Measurements from ENCODE around the gene LRP1B.

Gene LRP1B

DNA sequence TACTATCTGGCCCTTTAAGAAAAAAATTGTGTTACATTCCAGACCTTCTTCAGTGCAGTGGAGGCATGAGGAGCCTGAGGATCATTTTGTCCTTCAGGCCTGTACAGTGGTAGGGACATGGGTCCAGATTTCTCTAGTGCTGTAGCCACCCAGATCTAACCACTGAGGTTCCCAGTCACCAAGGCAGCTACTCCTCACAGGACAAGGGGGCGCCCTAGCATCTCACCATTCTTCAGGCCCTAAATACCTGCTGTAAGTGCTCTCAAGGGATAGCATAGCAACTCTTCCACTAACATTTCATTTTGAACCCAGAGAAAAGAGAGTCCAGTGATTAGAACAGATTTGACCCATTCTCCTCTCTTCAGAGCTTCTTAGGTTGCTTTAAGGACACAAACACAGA is 1533.0 kb downstream of the LRP1B start:
- TF ChIP-seq RAD21 (IDR thresholded peaks at IDR 0.05; ENCODE audit: low read depth) (no peak; the same call in 1 of the 2 replicates), YY1 (IDR thresholded peaks at IDR 0.05; ENCODE audit: low read depth) (no peak), TCF12 (IDR thresholded peaks at IDR 0.05; ENCODE audit: low read depth) (no peak), TAF1 (IDR thresholded peaks at IDR 0.05; ENCODE audit: low read depth) (no peak), FOXM1 (IDR thresholded peaks at IDR 0.05; ENCODE audit: borderline replicate concordance, low read depth) (no peak)

DNA sequence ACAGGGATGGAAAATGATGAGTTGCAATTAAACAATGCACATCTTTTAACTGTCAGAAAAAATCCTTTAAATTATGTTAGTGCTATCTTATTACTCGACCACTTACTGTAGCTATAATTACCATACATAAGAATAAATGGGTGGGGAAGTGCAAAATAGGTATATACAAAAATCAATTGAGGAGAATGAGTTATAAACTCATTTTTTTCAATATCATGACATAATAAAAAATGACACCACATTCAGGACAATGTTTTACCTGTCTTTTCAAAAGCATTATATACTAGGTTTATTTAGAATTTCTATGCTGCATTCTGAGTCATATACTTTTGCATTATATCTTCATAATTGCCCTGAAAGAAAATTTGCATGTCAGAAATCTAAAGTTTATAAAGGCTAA is 1533.6 kb downstream of the LRP1B start:
- TF ChIP-seq, protein P1, sequence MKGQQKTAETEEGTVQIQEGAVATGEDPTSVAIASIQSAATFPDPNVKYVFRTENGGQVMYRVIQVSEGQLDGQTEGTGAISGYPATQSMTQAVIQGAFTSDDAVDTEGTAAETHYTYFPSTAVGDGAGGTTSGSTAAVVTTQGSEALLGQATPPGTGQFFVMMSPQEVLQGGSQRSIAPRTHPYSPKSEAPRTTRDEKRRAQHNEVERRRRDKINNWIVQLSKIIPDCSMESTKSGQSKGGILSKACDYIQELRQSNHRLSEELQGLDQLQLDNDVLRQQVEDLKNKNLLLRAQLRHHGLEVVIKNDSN (IDR thresholded peaks at IDR 0.05): no peak
- TF ChIP-seq, protein P2, sequence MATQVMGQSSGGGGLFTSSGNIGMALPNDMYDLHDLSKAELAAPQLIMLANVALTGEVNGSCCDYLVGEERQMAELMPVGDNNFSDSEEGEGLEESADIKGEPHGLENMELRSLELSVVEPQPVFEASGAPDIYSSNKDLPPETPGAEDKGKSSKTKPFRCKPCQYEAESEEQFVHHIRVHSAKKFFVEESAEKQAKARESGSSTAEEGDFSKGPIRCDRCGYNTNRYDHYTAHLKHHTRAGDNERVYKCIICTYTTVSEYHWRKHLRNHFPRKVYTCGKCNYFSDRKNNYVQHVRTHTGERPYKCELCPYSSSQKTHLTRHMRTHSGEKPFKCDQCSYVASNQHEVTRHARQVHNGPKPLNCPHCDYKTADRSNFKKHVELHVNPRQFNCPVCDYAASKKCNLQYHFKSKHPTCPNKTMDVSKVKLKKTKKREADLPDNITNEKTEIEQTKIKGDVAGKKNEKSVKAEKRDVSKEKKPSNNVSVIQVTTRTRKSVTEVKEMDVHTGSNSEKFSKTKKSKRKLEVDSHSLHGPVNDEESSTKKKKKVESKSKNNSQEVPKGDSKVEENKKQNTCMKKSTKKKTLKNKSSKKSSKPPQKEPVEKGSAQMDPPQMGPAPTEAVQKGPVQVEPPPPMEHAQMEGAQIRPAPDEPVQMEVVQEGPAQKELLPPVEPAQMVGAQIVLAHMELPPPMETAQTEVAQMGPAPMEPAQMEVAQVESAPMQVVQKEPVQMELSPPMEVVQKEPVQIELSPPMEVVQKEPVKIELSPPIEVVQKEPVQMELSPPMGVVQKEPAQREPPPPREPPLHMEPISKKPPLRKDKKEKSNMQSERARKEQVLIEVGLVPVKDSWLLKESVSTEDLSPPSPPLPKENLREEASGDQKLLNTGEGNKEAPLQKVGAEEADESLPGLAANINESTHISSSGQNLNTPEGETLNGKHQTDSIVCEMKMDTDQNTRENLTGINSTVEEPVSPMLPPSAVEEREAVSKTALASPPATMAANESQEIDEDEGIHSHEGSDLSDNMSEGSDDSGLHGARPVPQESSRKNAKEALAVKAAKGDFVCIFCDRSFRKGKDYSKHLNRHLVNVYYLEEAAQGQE (IDR thresholded peaks at IDR 0.05; ENCODE audit: low read depth): no peak

DNA sequence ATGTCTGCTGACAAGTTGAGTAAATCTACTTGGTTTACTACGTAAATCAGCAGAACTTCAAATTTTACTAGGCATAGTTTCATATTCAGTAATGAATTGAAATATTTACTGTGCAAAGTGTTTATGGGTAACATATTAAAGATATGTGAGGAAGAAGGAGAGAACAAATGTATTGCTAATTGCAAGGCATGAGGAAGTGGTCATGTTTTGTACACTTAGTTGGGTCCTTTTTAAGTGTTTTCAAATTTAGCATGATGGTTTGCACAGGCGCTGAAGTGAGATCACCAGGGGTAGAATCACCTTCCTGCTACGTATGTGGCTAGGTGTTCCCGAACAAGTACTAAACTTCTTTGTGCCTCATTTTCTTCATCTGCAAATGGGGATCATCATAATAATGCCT is 1534.4 kb downstream of the LRP1B start:
- TF ChIP-seq CREB1 (IDR thresholded peaks at IDR 0.05; ENCODE audit: low read depth) (no peak), TEAD4 (IDR thresholded peaks at IDR 0.05) (no peak), CEBPB (IDR thresholded peaks at IDR 0.05) (no peak)
- TF ChIP-seq, protein P1 (IDR thresholded peaks at IDR 0.05): no peak

- TF ChIP-seq EP300 (IDR thresholded peaks at IDR 0.05; ENCODE audit: borderline replicate concordance) (no peak), NFIC (IDR thresholded peaks at IDR 0.05) (no peak), MAX (IDR thresholded peaks at IDR 0.05) (no peak), CREB1 (IDR thresholded peaks at IDR 0.05; ENCODE audit: low read depth) (no peak), YY1 (IDR thresholded peaks at IDR 0.05; ENCODE audit: low read depth) (no peak), TEAD4 (IDR thresholded peaks at IDR 0.05) (no peak), EGR1 (IDR thresholded peaks at IDR 0.05) (no peak), TCF12 (IDR thresholded peaks at IDR 0.05; ENCODE audit: low read depth) (no peak), TAF1 (IDR thresholded peaks at IDR 0.05; ENCODE audit: low read depth) (no peak), RAD21 (IDR thresholded peaks at IDR 0.05; ENCODE audit: low read depth) (no peak), CEBPB (IDR thresholded peaks at IDR 0.05) (no peak), ZBTB7A (IDR thresholded peaks at IDR 0.05; ENCODE audit: low read depth) (no peak), FOXM1 (IDR thresholded peaks at IDR 0.05; ENCODE audit: borderline replicate concordance, low read depth) (no peak)
- TF ChIP-seq, protein P1 (IDR thresholded peaks at IDR 0.05): no peak
- TF ChIP-seq, protein P2 (IDR thresholded peaks at IDR 0.05; ENCODE audit: low read depth): no peak
These were observed 1535.7 kb downstream of the LRP1B start for GRCh38 chr2:140595107-140595506.

DNA sequence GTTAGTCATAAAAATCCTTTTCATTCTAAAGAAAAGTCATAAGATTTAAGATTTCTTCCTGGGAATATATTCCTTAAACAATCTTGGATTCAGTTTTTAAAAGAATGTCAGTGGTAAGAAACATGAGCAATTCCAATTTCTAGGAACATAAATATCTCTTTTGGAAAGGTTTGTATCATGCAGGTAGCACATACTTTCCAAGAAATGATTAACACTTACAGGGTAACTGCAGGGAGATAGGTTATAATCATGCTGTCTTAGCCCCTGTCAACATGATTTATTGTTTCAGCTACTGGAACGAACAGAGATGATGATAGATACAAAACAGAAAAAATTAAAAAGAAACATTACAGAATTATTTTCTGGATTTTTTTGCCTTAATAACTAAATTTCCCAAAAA is 1537.7 kb downstream of the LRP1B start:
- TF ChIP-seq NFIC (IDR thresholded peaks at IDR 0.05): no peak
- TF ChIP-seq ZBTB7A (IDR thresholded peaks at IDR 0.05; ENCODE audit: low read depth): no peak
- TF ChIP-seq YY1 (IDR thresholded peaks at IDR 0.05; ENCODE audit: low read depth): no peak

DNA sequence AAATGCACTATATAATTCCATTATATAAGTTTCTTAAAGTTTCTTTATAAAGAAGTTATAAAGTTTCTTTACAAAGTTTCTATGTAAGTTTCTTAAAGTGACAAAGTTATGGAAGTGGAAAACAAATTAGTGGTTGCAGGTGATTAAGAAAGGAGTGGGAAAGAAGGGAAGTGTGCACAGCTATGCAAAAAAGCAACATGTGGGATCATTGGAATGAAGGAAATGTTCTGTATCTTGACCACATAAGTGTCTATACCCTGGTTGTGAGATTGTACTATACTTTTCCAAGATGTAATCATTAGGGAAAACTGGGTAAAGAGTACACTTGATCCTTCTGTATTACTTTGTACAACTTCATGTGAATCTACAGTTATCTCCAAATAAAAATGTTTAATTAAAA is 1541.1 kb downstream of the LRP1B start:
- TF ChIP-seq, protein P2 (IDR thresholded peaks at IDR 0.05; ENCODE audit: low read depth): no peak
- no peak for TF ChIP-seq TAF1 (IDR thresholded peaks at IDR 0.05; ENCODE audit: low read depth)
- TF ChIP-seq EP300 (IDR thresholded peaks at IDR 0.05; ENCODE audit: borderline replicate concordance): no peak
- no peak for TF ChIP-seq TEAD4 (IDR thresholded peaks at IDR 0.05)
- TF ChIP-seq CREB1 (IDR thresholded peaks at IDR 0.05; ENCODE audit: low read depth): no peak
- no peak for TF ChIP-seq FOXM1 (IDR thresholded peaks at IDR 0.05; ENCODE audit: borderline replicate concordance, low read depth)

Data from Ishikawa (cell line).